HCT116 (cell line): ENCODE measurements around the gene MAP2K5. TPM values are rescaled to one million over a fixed set of nuclear protein-coding genes. Genes with fewer than 3 reads are reported as not detected.

Experiments
- ATAC-seq: fragments of 200-7000 bp; cut with Tn5 transposase; 2 replicates; pipeline ENCODE4 v1.9.1; 2020; ENCODE audit warnings: mild to moderate bottlenecking, moderate library complexity
- BruUV-seq: library from RNA; stranded (reverse); fragments of 400-500 nt; replicated peaks from 2 replicates; lab custom pipeline; 2021; lab: Mats Ljungman, UMichigan
- CTCF ChIA-PET: fragments of 300-600 bp; sonication (Branson Sonifier 250); formaldehyde crosslinking; loops from one replicate; lab custom pipeline; 2021; ENCODE audit warnings: antibody characterized with exemption; lab: Charles Lee
- POLR2A ChIA-PET: fragments of 300-600, 350-600 bp; sonication (Branson Sonifier 250); formaldehyde crosslinking; loops from one replicate; lab custom pipeline; 2021; ENCODE audit warnings: antibody characterized with exemption; lab: Charles Lee
- RAD21 ChIA-PET, 2 experiments: fragments of 300-600 bp; sonication (Branson Sonifier 250); formaldehyde crosslinking; loops; one replicate each; lab custom pipeline; 2023; ENCODE audit warnings: low total read pairs in 2 of 2; ENCODE audit not compliant: uncharacterized antibody in 2 of 2, unreplicated experiment in 2 of 2, low non-redundant PET in 1 of 2; lab: Charles Lee
- DNase-seq: peaks from one replicate; pipeline ENCODE4 v3.0.0-alpha.2; 2010; ENCODE audit warnings: low read depth, low spot score
- H2AFZ ChIP-seq: fragments of 200-600 bp; shearing (Covaris generic), sonication (generic); 2 replicates; pipeline ENCODE4 v1.6.1; 2017; ENCODE audit warnings: low read depth, mixed run types, mixed read lengths, antibody characterized with exemption, low read length; ENCODE audit not compliant: poor library complexity, severe bottlenecking
- H3K27ac ChIP-seq: 2 replicates; pipeline ENCODE4 v1.5.1; 2012; ENCODE audit warnings: low read depth, low read length
- H3K27me3 ChIP-seq: fragments of 200-600 bp; sonication (generic); 2 replicates; pipeline ENCODE4 v1.6.1; 2016; ENCODE audit warnings: mixed run types, low read length, mixed read lengths; ENCODE audit not compliant: insufficient read depth
- H3K36me3 ChIP-seq, 2 experiments: fragments of 200-500 bp in 1 of 2; fragments of 200-600 bp in 1 of 2; sonication (Bioruptor generic) in 1 of 2; sonication (generic) in 1 of 2; 2 replicates each; pipeline versions ENCODE4 v1.5.1 to v1.6.1; 2014 to 2016; ENCODE audit warnings: low read length in 2 of 2, inconsistent platforms in 1 of 2, mixed read lengths in 1 of 2, mixed run types in 1 of 2; ENCODE audit not compliant: insufficient read depth in 2 of 2, control insufficient read depth in 1 of 2
- H3K4me1 ChIP-seq, 2 experiments: fragments of 200-600 bp in 1 of 2; sonication (generic) in 1 of 2; 2 replicates each; pipeline versions ENCODE4 v1.5.1 to v1.6.1; 2012 to 2017; ENCODE audit warnings: low read length in 2 of 2, inconsistent platforms in 1 of 2, mild to moderate bottlenecking in 1 of 2, mixed read lengths in 1 of 2, mixed run types in 1 of 2, moderate library complexity in 1 of 2; ENCODE audit not compliant: insufficient read depth in 2 of 2, control insufficient read depth in 1 of 2
- H3K4me2 ChIP-seq: fragments of 200-600 bp; sonication (generic); 2 replicates; pipeline ENCODE4 v1.6.1; 2017; ENCODE audit warnings: mixed run types, low read length, mixed read lengths
- H3K4me3 ChIP-seq, 2 experiments: fragments of 200-600 bp in 1 of 2; sonication (generic) in 1 of 2; replicated peaks in 1 of 2; 2 replicates each; pipeline ENCODE4 v1.5.1; 2011 to 2016; ENCODE audit warnings: low read length in 2 of 2, control low read depth in 1 of 2, low read depth in 1 of 2, mild to moderate bottlenecking in 1 of 2, mixed read lengths in 1 of 2, mixed run types in 1 of 2
- H3K79me2 ChIP-seq: fragments of 200-600 bp; sonication (generic); 2 replicates; pipeline ENCODE4 v1.6.1; 2017; ENCODE audit warnings: mild to moderate bottlenecking, mixed run types, low read length, moderate library complexity, mixed read lengths; ENCODE audit not compliant: insufficient read depth
- H3K9ac ChIP-seq: fragments of 200-600 bp; sonication (generic); 2 replicates; pipeline ENCODE4 v1.6.1; 2016; ENCODE audit warnings: low read length, mixed read lengths
- H3K9me2 ChIP-seq: fragments of 200-600 bp; sonication (generic), shearing (Covaris generic); 2 replicates; pipeline ENCODE4 v1.6.1; 2017; ENCODE audit warnings: mixed run types, mild to moderate bottlenecking, moderate library complexity; ENCODE audit not compliant: insufficient read depth
- H3K9me3 ChIP-seq, 2 experiments: fragments of 200-500 bp in 1 of 2; fragments of 200-600 bp in 1 of 2; sonication (Bioruptor generic) in 1 of 2; sonication (generic) in 1 of 2; 2 replicates each; pipeline ENCODE4 v1.6.1; 2014 to 2017; ENCODE audit warnings: low read length in 2 of 2, mixed read lengths in 2 of 2, inconsistent platforms in 1 of 2, low read depth in 1 of 2, mild to moderate bottlenecking in 1 of 2, mixed run types in 1 of 2, moderate library complexity in 1 of 2; ENCODE audit not compliant: control insufficient read depth in 1 of 2, insufficient read depth in 1 of 2
- H4K20me1 ChIP-seq: fragments of 200-600 bp; sonication (generic), shearing (Covaris generic); 2 replicates; pipeline ENCODE4 v1.6.1; 2017; ENCODE audit warnings: mixed run types, mild to moderate bottlenecking, moderate library complexity; ENCODE audit not compliant: insufficient read depth
- CEBPB ChIP-seq: IDR thresholded peaks from 2 replicates; pipeline ENCODE4 v1.6.1; 2012; ENCODE audit warnings: low read depth
- EZH2phosphoT487 ChIP-seq: fragments of 200-600 bp; IDR thresholded peaks from 2 replicates; pipeline ENCODE4 v1.6.1; 2018; ENCODE audit warnings: antibody characterized with exemption, borderline replicate concordance
- JUND ChIP-seq: IDR thresholded peaks from 2 replicates; pipeline ENCODE4 v1.6.1; 2012
- ZFX ChIP-seq: fragments of 450-650 bp; IDR thresholded peaks from 2 replicates; pipeline ENCODE4 v1.6.1; 2017
- intact Hi-C: fragments of 100-400 bp; cut with micrococcal nuclease; formaldehyde crosslinking; loops from 2 replicates; pipeline ENCODE4 v1.10.0; 2022
- total RNA-seq: library from RNA; stranded (reverse); gene quantifications from one replicate; pipeline ENCODE4 v1.2.1, GENCODE V29; 2021; ENCODE audit not compliant: unreplicated experiment
- TF ChIP-seq, protein P1 (sequence below): IDR thresholded peaks from 2 replicates; pipeline ENCODE4 v1.6.1; 2012; ENCODE audit warnings: low read depth
- TF ChIP-seq, protein P2 (sequence below): IDR thresholded peaks from 2 replicates; pipeline ENCODE4 v1.6.1; 2012
- TF ChIP-seq, protein P3 (sequence below): IDR thresholded peaks from 2 replicates; pipeline ENCODE4 v1.6.1; 2011; ENCODE audit warnings: mild to moderate bottlenecking, low read length, moderate library complexity; ENCODE audit not compliant: insufficient replicate concordance; ENCODE audit errors: extremely low read depth
- TF ChIP-seq, protein P4 (sequence below): IDR thresholded peaks from 2 replicates; pipeline ENCODE4 v1.6.1; 2012

Gene MAP2K5
- total RNA-seq, 1 experiment from 2014 or later: 15.6 TPM

DNA sequence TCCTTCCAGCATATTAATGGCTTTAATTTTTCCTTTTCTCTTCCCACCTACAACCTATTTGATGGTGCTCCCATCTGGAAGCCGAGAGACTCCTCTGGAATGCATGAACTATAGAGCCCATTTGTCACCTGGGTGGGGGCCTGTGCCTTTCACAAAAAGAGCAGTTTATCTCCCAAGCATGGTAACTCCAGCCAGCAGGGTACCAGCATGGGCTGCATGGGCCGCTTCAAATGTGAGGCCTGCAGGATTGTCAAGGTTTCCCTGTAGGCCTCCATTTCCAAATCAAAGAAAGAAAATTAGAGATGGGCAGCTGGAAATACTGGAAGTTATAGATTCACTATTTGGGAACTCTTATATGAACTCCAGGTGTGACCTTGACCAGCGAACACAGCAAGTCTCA, 232.1 kb downstream of the MAP2K5 start:
- H4K20me1 ChIP-seq: no peaks in the 10 kb centered on the region
- no peak for ATAC-seq
- H3K4me2 ChIP-seq: no peak overlapping the region
- RAD21 ChIA-PET: no interaction called here
- H3K9ac ChIP-seq: no peak overlapping the region
- H3K27ac ChIP-seq: no peak overlapping the region
- TF ChIP-seq, protein P1, sequence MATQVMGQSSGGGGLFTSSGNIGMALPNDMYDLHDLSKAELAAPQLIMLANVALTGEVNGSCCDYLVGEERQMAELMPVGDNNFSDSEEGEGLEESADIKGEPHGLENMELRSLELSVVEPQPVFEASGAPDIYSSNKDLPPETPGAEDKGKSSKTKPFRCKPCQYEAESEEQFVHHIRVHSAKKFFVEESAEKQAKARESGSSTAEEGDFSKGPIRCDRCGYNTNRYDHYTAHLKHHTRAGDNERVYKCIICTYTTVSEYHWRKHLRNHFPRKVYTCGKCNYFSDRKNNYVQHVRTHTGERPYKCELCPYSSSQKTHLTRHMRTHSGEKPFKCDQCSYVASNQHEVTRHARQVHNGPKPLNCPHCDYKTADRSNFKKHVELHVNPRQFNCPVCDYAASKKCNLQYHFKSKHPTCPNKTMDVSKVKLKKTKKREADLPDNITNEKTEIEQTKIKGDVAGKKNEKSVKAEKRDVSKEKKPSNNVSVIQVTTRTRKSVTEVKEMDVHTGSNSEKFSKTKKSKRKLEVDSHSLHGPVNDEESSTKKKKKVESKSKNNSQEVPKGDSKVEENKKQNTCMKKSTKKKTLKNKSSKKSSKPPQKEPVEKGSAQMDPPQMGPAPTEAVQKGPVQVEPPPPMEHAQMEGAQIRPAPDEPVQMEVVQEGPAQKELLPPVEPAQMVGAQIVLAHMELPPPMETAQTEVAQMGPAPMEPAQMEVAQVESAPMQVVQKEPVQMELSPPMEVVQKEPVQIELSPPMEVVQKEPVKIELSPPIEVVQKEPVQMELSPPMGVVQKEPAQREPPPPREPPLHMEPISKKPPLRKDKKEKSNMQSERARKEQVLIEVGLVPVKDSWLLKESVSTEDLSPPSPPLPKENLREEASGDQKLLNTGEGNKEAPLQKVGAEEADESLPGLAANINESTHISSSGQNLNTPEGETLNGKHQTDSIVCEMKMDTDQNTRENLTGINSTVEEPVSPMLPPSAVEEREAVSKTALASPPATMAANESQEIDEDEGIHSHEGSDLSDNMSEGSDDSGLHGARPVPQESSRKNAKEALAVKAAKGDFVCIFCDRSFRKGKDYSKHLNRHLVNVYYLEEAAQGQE: no peak
- TF ChIP-seq ZFX (no peak), CEBPB (no peak), JUND (no peak)
- TF ChIP-seq, protein P2, sequence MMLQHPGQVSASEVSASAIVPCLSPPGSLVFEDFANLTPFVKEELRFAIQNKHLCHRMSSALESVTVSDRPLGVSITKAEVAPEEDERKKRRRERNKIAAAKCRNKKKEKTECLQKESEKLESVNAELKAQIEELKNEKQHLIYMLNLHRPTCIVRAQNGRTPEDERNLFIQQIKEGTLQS: no peak
- CTCF ChIA-PET: no interaction called here
- no TSS peak for BruUV-seq
- H3K9me2 ChIP-seq: no peaks in the 10 kb centered on the region
- POLR2A ChIA-PET: no interaction called here
- H3K4me1 ChIP-seq: no peaks in the 10 kb centered on the region
- H3K9me3 ChIP-seq: no peaks in the 10 kb centered on the region
- H3K36me3 ChIP-seq: no peaks in the 10 kb centered on the region
- no peak overlapping the region for H3K4me3 ChIP-seq
- DNase-seq: no peak
- H3K27me3 ChIP-seq: no peaks in the 10 kb centered on the region
- intact Hi-C loops: no loop called here
- H3K79me2 ChIP-seq: no peaks in the 10 kb centered on the region
- no peak overlapping the region for H2AFZ ChIP-seq

DNA sequence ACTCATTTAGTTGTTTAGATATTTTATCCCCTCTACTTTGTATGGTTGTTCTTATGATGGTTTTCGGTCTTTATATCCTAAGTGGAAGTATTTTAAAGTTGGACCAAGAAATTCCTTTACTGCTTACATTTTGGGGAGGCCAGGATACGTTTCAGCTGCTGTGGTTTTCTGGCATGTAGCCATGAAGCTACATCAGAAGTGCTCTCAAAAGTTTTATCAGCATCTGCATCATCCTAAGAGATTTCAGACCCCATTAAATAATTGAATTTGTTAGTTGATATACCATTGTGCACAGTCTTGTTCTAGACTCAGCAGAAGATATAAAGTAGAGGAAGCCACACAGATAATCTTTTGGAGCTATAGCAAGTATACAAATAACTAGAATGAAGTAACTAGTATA, 232.7 kb downstream of the MAP2K5 start:
- ATAC-seq: no peak

More for the DNA sequence above, 232.7 kb downstream of the MAP2K5 start:
- TF ChIP-seq, protein P3, sequence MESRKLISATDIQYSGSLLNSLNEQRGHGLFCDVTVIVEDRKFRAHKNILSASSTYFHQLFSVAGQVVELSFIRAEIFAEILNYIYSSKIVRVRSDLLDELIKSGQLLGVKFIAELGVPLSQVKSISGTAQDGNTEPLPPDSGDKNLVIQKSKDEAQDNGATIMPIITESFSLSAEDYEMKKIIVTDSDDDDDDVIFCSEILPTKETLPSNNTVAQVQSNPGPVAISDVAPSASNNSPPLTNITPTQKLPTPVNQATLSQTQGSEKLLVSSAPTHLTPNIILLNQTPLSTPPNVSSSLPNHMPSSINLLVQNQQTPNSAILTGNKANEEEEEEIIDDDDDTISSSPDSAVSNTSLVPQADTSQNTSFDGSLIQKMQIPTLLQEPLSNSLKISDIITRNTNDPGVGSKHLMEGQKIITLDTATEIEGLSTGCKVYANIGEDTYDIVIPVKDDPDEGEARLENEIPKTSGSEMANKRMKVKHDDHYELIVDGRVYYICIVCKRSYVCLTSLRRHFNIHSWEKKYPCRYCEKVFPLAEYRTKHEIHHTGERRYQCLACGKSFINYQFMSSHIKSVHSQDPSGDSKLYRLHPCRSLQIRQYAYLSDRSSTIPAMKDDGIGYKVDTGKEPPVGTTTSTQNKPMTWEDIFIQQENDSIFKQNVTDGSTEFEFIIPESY: no peak
- no peak for TF ChIP-seq EZH2phosphoT487
- TF ChIP-seq, protein P1: no peak
- TF ChIP-seq, protein P4, sequence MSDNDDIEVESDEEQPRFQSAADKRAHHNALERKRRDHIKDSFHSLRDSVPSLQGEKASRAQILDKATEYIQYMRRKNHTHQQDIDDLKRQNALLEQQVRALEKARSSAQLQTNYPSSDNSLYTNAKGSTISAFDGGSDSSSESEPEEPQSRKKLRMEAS: no peak
- H3K36me3 ChIP-seq: no peaks in the 10 kb centered on the region
- H3K79me2 ChIP-seq: no peaks in the 10 kb centered on the region
- H3K9me2 ChIP-seq: no peaks in the 10 kb centered on the region
- H3K4me2 ChIP-seq: no peak overlapping the region
- ChIA-PET POLR2A (no interaction called here), RAD21 (no interaction called here), CTCF (interaction anchor here (1.1 kb wide), 1 partner anchor 18 kb away, joined by 8 read pairs; no protein-coding TSS in a partner anchor)
- no peak overlapping the region for H3K9ac ChIP-seq
- DNase-seq: no peak
- no peaks in the 10 kb centered on the region for H3K27me3 ChIP-seq
- no peaks in the 10 kb centered on the region for H4K20me1 ChIP-seq
- no peak overlapping the region for H2AFZ ChIP-seq
- no TSS peak for BruUV-seq
- no peak overlapping the region for H3K27ac ChIP-seq
- intact Hi-C loops: no loop called here
- H3K4me1 ChIP-seq: no peaks in the 10 kb centered on the region
- H3K4me3 ChIP-seq: no peak overlapping the region
- H3K9me3 ChIP-seq: no peaks in the 10 kb centered on the region
